Right atrium auricular region (tissue), 2 donors: ENCODE results near the gene SIM2. TPM values are rescaled to one million over a fixed set of nuclear protein-coding genes. Genes with fewer than 3 reads are reported as not detected.
A peak's percentile ranks its signal among the peaks of the same experiment; 100 is the strongest.

ENCODE experiments used
- DNase-seq: peaks from one replicate; pipeline ENCODE4 v3.0.0-alpha.2; 2019; ENCODE audit warnings: low spot score
- H3K27ac ChIP-seq, 2 donors: fragments of 200-600 bp; sonication (generic); 1 replicate in 1 of 2; 2 replicates in 1 of 2; pipeline ENCODE4 v1.5.1; 2016 to 2019
- H3K27me3 ChIP-seq, 2 donors: fragments of 200-600 bp; sonication (generic); one replicate each; pipeline versions ENCODE4 v1.5.1 to v1.6.0; 2017 to 2019
- H3K36me3 ChIP-seq: fragments of 200-600 bp; sonication (generic); one replicate; pipeline ENCODE4 v1.5.1; 2016
- H3K4me1 ChIP-seq, 2 donors: fragments of 200-600 bp; sonication (generic); one replicate each; pipeline versions ENCODE4 v1.5.1 to v1.6.0; 2017 to 2019
- H3K4me3 ChIP-seq, 2 donors: fragments of 200-600 bp; sonication (generic); 1 replicate in 1 of 2; 2 replicates in 1 of 2; pipeline ENCODE4 v1.5.1; 2017 to 2019; ENCODE audit warnings: mild to moderate bottlenecking in 1 of 2, moderate library complexity in 1 of 2
- H3K9me3 ChIP-seq, 2 donors: fragments of 200-600 bp; sonication (generic); one replicate each; pipeline ENCODE4 v1.5.1; 2019
- CTCF ChIP-seq, 2 donors: fragments of 200-600 bp; sonication (generic); IDR thresholded peaks; one replicate each; pipeline ENCODE4 v1.5.1; 2019; ENCODE audit warnings: antibody characterized with exemption in 2 of 2
- total RNA-seq, 2 donors: library from RNA; depleted of rRNA; stranded (reverse); fragments of >200 nt; gene quantifications; one replicate each; pipeline ENCODE4 v1.1.0, GENCODE V29; 2016

SIM2 gene
- total RNA-seq, 2 donors from 2014 or later: not detected

GRCh38 chr21:36696390-36697059, 2.4 kb upstream of the SIM2 start:
- no peak for TF ChIP-seq CTCF (IDR thresholded peaks at IDR 0.05)
- Histone ChIP-seq H3K27me3 (peaks cover 84 to 91% of the 10 kb centered on the region in 2 donors), H3K4me3 (no peak overlapping the region), H3K36me3 (no peaks in the 10 kb centered on the region), H3K9me3 (no peaks in the 10 kb centered on the region), H3K4me1 (peaks cover 0 to 61% of the 10 kb centered on the region in 2 donors), H3K27ac (no peak overlapping the region)
- DNase-seq: no peak

GRCh38 chr21:36697060-36697850, 1.7 kb upstream of the SIM2 start:
- Histone ChIP-seq H3K27me3 (peaks cover 81 to 98% of the 10 kb centered on the region in 2 donors), H3K36me3 (no peaks in the 10 kb centered on the region), H3K4me3 (no peak overlapping the region), H3K9me3 (no peaks in the 10 kb centered on the region), H3K4me1 (peaks cover 0 to 64% of the 10 kb centered on the region in 2 donors), H3K27ac (no peak overlapping the region)
- DNase-seq: no peak
- no peak for TF ChIP-seq CTCF (IDR thresholded peaks at IDR 0.05)

- H3K36me3 ChIP-seq: no peaks in the 10 kb centered on the region
- no peak overlapping the region for H3K27ac ChIP-seq
- peaks cover 77 to 100% of the 10 kb centered on the region in 2 donors for H3K27me3 ChIP-seq
- no peak for TF ChIP-seq CTCF (IDR thresholded peaks at IDR 0.05)
- H3K9me3 ChIP-seq: no peaks in the 10 kb centered on the region
- DNase-seq: no peak
- peak overlapping the region; percentile 28 to 50 for H3K4me3 ChIP-seq
- peaks cover 0 to 62% of the 10 kb centered on the region in 2 donors for H3K4me1 ChIP-seq
These were observed 997 bp upstream of the SIM2 start for GRCh38 chr21:36697851-36698384.

GRCh38 chr21:36698385-36698980, 432 bp upstream of the SIM2 start:
- H3K9me3 ChIP-seq: no peaks in the 10 kb centered on the region
- TF ChIP-seq CTCF (IDR thresholded peaks at IDR 0.05): no peak
- H3K4me3 ChIP-seq: peak overlapping the region; percentile 28 to 50
- no peak for DNase-seq
- no peak overlapping the region for H3K27ac ChIP-seq
- peaks cover 0 to 56% of the 10 kb centered on the region in 2 donors for H3K4me1 ChIP-seq
- peaks cover 72 to 100% of the 10 kb centered on the region in 2 donors for H3K27me3 ChIP-seq
- H3K36me3 ChIP-seq: no peaks in the 10 kb centered on the region

- Histone ChIP-seq H3K4me1 (peaks cover 0 to 59% of the 10 kb centered on the region in 2 donors), H3K27me3 (peaks cover 65 to 98% of the 10 kb centered on the region in 2 donors), H3K27ac (no peak overlapping the region), H3K4me3 (peak overlapping the region in 1 of 2 donors; percentile 50), H3K9me3 (no peaks in the 10 kb centered on the region), H3K36me3 (no peaks in the 10 kb centered on the region)
- no peak for TF ChIP-seq CTCF (IDR thresholded peaks at IDR 0.05)
- DNase-seq: no peak
These were observed 805 bp downstream of the SIM2 start for GRCh38 chr21:36699546-36700294.
